NCI-H146 (cell line): ENCODE results near the gene DNAJA2.
"Not testable (repeated sequence)": the region's sequence is repeated elsewhere in the genome, so short reads cannot be mapped to it uniquely, and the experiment has no call there.

Experiments
- DNase-seq: peaks from one replicate; lab custom pipeline; 2025; lab: John Stamatoyannopoulos, UW

DNAJA2 gene

DNA sequence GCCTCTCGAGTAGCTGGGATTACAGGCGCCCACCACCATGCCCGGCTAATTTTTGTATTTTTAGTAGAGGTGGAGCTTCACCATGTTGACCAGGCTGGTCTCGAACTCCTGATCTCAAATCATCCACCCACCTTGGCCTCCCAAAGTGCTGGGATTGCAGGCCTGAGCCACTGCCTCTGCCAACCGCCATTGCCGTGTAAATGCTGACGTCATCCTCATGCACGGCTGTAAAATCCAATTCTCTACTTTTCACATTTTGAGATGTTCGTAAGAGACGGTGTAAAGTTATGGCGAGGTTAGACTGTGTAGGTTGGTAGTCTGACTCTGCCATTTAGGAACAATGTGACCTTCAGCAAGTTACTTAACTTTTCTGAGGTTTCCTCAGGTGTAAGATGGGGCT is 1.7 kb upstream of the DNAJA2 start:
- DNase-seq = no peak

DNA sequence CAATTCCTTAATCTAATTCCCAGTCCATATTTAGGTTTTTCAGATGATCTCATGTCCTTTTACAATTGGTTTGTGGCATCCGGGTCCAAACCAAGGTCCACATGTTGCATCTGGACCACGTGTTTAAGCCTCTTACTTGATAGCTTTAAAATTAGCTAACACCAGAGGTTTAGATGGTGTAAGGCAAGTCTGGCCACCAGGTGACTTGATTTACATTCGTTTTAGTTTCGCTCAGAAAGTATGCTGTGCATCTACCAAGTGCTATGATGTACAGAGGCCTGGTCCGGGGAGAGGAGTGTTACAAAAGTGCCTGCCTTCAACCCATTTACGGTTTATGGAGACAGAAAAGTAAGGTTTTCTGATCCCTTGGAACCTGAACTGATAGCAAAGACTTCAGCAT is 878 bp upstream of the DNAJA2 start:
- DNase-seq = peak; percentile 19

DNA sequence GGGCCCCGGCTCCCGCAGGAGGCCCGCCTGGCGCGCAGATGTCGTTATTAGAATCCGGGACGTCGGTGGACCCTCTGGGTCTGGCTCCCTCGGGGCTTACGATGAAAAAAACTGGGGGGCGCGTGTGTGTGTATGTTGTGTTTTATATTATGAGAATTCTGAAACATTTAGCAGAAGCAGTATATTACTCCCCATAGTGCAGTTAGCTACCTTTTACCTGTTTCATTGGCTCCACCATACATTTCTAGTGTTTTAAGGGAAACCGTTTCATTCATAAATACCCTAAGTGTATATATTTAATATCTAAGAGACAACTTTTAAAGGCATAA is 486 bp upstream of the DNAJA2 start:
- no peak for DNase-seq

DNA sequence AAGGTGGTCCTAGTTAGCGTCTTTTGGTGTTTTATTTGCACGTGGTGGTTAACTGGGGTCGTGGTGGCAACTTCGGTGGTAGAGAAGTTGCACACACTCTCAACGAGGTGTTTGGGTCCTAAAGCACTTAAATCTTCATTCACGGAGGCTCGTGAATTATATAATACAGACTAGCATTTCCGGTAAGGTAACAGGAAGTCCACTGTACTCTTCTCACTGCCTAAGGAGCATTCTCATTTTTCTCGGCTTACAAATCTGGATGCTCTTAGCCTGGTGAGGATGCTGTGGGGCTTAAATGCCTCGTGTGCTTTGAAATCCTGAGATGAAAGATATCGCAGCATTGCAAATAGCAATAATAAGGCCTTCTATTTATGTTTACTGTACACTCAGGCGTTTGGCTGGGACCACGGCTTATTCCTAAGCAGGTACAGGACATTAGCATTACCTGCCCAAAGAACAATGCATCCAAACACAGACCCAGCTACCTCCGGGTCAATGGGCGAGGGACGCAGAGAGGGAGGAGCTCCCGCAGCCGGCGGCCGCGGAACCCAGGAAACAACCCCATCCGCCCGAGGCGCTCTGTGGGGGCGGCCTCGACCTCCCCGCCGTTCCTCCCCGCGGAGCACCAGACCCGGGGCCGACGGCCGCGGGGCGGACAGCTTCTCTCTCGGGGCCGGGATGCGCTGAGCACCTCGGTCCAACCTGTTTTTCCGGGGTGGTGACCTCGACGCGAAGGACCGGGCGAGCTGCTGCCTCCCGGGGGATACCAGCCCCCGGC is 856 bp downstream of the DNAJA2 start:
- DNase-seq = peak; percentile 59

DNA sequence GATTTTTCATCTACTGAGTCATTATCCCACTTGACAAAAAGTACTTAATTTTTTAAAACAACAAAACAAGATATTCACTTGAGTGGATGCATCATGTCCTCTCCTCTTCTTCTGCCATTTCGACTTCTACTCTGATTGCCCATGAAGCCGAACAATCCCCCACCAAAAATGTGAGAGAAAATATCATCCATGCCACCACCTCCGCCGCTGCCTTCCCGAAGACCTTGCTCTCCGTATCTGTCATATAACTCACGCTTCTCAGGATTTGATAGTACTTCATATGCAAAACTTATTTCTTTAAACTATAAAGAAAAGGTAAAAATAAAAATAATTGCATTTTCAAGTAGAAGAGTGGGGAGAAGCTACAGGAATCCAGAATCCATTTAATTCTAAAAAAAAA is 2.2 kb downstream of the DNAJA2 start:
- no peak for DNase-seq

DNA sequence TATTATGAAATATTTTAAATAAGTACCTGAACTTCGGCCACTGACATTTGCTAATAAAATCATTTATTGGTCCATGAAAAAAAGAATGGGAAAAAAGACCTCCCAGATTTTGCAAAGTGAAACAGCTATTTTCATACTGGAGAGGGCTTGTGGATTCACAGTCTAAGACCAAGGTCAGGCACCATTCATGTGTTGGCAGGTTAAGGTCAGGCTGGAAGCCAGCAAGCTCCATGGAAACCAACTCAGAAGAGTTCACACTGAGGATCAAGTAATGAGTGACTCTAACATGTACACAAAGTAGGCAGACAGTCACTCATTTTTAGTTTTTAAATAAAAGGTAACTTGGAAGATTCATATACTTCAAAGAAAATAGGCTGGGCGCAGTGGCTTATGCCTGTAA is 3.4 kb downstream of the DNAJA2 start:
- DNase-seq = no peak

DNA sequence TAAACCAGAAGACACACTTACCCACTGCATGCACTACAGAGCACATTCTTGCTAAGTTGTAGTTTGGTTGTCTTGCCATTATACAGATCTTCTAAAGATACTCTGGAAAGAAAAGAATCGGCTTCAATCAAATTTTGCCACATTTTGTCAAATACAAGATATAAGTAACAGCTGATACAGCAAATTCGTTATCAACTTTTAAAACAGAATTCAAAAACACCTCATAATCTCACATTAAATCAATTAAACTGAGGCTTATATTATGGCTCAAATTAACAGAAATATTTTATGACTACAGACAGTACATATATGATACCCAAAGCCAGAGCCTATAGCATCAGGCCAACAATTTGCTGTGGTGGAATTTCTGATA is 5.4 kb downstream of the DNAJA2 start:
- no peak for DNase-seq

DNA sequence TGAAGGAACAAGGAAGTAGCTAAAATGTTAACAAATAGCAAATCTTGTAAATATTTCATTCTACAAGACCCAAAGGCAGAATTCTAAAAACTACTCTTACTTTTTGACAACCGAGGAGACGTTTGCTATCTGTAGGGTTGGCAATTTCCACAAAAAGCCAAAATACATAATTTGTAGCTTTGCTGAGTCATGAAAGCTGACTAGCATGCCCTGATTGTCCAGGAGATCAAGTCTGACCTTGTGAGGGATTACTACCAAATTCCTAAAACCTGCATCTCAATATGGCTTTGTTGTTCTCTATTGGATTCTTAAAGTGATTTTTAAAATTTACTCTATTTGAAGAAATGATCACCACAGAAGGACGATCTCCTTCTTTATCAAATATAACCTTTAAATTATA is 10.8 kb downstream of the DNAJA2 start:
- DNase-seq = no peak

DNA sequence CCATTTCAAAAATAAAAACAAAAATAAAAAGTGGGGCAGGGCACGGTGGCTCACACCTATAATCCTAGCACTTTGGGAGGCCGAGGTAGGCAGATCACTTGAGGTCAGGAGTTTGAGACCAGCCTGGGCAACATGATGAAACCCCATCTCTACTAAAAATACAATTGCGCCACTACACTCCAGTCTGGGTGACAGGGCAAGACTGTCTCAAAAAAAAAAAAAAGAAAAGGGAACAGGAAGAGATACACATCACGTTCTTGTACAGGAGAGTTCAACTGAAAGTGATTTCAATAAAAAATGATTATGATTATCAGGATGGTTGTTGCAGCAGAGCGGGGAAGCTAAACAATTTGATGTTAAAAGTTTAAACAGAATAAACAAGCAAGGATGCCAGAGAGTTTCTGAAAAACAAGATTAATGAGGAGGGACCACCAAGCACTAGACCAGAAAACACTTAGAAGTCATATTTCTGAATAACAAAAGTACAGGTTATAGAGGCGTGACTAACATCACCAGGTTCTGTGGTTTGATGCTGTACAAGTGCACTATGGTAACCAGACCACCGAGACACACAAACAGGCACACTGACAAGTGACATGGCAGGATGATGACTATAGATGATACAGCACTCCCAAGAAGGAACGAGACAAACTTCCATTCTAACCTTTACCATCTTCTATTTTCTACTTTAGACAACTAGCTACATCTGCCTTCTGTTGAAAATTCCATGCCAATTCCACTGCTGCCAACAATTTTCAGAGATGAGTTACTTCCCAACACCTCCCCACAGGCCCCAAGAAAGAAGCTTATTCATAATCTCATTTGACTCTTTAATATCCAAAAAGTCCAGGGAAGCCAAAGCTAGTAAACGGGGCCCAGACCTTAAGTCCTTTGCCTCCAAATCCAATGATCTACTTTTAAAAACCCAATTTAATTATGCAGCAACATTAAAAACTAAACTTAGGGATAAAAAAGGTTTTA is 11.8 kb downstream of the DNAJA2 start:
- no peak for DNase-seq

DNA sequence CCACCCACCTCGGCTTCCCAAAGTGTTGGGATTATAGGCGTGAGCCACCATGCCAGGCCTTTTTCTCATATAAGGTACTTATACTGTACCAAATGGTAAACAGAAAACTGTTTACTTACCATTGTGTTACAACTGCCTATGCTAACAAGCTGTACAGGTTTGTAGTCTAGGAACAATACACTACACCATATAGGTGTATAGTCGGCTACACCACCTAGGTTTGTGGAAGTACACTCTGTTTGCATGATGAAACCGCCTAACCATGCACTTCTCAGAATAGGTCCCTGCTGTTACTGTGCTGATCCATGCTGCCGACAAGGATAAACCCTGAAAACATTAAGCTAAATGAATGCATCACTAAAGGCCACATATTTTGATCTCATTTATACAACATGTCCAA is 18.9 kb downstream of the DNAJA2 start:
- no peak for DNase-seq

DNA sequence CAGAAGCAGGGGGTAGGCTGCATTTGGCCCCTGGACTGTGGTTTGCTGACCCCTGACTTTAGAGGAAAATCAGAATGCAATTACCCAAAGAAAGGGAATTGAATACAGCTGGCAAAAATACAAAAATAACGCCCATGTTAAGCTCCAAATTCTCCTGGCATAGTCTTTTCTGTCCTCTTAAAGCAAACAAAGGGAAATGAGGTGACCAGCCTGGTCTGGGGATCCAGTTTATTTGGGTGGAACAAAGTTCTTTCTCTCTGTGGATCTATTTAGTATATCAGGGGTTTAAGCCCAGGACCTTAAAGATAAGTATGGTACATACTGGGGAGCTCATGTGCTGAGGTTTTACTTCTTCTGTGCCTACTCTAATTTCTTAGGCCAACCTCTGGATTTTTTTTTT is 23.5 kb downstream of the DNAJA2 start:
- DNase-seq = no peak

DNA sequence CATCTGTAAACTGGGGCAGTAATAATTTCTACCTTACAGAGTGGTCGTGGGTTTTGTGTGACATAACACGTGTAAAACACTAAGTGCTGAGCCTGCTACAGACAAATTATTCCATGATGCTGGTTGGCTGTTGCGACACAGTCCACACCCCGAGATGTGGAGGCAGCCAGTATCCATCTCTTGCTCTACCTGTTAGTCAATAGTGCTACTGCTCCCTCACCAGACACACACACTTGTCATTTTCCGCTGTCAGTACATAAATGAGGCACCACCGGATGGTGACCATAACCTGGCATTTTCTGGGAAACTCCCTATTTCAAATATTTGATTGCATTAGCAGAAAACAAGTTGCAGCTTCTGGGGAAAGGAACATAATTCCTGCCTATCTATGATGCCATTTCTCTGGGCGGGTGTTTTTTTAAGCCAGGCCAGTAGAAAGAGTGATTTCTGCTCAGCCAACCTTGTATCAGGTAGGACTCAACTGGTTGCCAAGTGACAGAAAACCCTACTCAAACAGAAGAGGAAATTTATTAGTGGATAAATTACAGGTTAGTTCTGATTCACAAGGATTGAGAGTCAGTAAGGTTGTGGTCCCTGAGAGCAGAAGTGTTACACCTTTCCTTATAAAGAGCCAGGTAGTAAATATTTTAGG is 24.1 kb downstream of the DNAJA2 start:
- DNase-seq = peak; percentile 10

DNA sequence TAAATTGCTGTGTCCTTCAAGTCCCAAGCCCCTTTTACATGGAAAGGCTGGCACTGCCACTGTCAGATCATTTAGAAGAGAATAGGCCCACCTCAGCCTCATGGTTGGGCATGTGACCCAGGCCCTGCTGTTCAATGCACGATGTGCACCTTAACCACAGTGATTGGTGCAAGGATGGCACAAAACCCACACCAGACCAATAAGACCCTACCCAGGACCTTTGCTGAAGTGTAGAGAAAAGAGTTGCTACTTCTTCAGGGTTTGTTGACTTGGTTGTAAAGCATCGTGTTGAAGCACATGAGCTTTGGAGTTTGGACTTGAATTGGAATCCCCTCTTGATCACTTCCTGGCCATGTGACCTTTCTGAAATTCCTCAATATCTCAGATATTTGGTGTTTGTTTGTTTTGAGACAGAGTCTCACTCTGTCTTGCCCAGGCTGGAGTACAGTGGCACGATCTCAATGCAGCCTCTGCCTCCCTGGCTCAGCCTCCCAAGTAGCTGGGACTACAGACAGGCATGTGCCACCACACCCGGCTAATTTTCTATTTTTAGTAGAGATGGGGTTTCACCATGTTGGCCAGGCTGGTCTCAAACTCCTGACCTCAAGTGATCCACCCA is 24.8 kb downstream of the DNAJA2 start:
- no peak for DNase-seq

DNA sequence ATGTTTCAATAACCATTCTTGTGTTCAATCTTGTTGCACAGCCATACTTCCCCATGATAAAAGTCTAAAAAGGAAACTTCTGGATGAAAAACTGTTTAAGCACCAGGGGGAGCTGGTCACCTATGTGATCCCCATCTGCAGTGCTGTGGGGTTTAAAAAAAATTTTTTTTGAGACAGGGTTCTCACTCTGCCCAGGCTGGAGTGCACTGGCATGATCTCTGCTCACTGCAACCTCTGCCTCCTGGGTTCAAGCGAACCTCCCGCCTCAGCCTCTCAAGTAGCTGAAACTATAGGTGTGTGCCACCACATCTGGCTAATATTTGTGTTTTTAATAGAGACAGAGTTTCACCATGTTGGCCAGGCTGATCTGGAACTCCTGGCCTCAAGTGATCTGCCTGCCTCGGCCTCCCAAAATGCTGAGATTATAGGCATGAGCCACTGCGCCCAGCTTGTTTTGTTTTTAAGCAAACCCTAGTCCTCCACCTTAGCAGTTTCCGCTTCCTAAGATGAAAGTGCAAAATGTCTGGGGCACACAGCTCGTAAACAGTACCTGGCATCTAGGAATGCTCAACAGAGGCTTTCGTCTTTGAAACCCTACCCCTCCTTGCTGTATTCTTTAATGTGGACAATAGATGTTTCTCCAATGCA is 25.4 kb downstream of the DNAJA2 start:
- DNase-seq = no peak

DNA sequence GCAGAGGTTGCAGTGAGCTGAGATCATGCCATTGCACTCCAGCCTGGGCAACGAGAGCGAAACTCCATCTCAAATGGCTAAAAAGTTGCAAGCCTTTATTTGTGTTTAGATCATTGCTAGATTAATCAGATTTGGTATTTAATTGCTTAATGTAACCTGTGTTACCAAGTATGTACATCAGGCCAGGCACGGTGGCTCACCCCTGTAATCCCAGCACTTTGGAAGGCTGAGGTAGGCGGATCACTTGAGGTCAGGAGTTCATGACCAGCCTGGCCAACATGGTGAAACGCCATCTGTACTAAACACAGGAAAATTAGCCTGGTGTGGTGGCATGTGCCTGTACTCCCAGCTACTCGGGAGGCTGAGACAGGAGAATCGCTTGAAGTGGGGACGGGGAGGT is 28.8 kb downstream of the DNAJA2 start:
- DNase-seq = not testable (repeated sequence)

DNA sequence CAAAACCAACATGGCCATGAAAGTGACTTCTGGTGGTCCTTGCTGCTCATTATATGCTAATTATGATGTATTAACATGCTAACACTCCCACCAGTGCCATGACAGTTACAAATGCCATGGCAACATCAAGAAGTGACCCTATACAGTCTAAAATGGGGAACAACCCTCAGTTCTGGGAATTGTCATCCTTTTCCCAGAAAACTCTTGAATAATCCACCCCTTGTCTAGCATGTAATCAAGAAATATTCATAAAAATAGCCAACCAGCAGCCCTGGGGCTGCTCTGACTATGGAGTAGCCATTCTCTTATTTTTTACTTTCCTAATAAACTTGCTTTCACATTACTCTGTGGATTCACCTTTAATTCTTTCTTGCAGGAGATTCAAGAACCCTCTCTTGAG is 35.9 kb downstream of the DNAJA2 start:
- DNase-seq = no peak

DNA sequence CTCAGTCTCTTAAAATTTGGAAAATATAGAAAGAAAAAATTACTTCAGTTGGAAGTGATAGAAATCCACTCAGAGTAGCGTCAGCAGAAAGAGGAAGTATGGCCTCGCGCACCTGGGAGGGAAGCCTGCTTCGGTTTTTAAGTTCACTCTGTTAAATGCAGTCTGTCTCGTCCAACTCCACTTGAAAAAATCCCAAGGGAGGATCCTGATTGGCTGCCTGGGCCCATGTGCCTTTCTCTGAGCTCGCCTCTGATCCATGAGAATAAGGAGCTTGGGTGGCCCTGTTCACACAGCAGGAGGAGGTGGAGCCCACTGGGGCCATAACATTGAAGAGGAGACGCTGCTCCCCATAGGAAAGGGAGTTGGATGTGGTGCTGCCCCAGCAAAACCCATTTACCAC is 40.7 kb downstream of the DNAJA2 start:
- no peak for DNase-seq

DNA sequence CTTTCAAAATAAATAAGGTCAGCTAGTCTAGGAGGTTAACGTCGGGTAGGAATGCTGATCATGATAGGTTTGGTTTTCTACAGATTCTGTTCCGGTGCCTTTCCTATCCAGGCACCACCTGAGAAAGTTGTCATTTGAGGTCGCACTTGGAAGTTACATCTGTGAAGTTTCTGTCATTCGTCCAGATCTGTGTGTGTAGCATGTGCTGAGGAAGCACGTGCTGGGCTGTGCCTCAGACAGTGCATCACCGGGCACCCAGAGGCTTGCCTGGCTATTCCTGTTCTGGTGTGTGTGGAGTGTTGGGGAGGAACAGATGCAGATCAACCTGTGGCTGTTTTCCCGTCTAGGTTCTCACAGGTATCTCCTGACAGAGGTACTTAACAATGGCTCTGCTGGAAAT is 42.6 kb downstream of the DNAJA2 start:
- DNase-seq = no peak

DNA sequence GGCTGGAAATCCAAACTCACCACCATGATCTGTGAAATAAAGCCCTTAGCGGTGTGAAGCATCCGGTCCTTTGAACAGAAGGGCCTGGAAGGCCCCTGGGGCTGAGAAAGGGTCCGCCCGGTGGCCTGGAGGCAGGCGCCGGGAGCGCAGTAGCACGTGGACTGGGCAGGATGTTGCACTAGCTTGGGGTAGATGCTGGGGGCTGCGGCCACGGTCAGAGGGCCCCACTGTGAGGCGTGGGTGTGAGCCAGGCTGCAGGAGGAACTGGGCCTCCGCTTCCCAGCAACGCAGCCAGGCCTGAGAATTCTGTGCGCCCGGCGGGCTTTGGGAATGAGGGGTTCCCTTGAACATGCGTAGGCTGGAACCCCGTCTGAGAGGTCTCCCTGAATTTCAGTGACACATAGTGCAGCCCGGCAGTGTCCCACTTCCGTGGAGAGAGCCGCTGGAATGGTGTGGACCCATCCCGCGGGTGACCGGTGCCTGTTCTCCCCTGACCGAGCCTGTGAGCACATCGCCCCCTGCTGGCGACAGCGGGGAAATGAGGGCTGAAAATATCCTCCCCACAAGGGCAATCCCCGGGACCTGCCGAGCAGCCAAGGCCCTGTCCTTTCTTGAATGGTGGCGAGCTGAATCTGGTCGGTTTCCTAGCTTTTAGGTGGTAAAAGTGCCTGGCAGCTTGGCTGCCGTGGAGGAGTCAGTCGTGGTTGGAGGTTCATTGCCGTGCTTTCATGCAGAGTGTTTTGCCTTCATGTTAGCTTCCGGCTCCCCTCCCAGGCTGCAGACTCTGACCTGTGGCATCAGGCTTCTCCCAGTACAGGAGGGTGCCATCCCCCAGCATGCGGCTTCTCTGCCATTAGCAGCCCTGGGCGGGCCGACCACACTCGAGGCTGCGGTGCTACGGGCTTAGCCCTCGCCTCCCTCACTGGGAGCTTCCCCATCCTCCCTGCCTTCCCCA is 43.8 kb downstream of the DNAJA2 start:
- DNase-seq = peak; percentile 16

DNA sequence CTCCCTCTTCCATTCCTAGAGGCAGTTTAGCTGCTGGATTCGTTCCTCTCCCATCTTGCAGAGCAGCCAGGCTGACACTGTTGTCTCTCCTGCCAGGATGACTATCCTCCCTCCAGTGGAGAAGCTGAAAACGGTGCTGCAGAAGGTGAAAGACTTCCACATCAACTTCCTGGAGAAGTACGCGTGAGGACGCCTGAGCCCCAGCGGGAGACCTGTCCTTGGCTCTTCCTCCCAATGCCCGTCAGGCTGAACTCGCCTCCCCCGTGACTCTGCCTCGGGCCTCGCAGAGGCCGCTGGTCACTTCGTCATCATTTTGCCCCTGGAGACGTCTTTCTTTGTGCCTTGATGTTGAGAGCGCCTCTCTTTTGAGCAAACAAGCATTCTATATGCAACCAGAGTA is 44.7 kb downstream of the DNAJA2 start:
- DNase-seq = no peak

DNA sequence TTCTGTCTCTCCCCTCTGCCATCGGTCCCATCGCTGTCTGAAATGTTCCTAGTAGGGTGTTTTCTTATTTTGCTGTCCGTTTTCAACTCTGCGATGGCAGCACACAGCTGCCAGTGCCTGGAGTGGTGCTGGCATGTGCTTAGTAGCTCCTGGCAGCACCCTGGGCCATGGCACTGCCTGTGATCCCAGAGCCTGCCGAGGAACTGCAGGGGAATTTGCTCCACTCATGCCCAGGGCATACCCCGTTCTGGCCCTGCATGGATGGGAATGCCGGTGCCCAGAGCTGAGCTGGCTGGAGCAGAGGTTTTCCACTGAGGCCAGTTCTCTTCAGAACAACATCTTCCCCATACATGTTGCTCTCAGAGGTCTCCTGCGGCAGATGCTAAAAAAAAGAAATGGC is 46.2 kb downstream of the DNAJA2 start:
- no peak for DNase-seq
